T-cell (primary cell): Measurements from ENCODE around the gene PCNA. TPM values are rescaled to one million over a fixed set of nuclear protein-coding genes. Genes with fewer than 3 reads are reported as not detected.

Experiments
- ATAC-seq, 4 experiments: fragments of 200-7000 bp in 3 of 4; fragments of 150-1000 bp in 1 of 4; cut with Tn5 transposase; replicated peaks in 1 of 4; 1 replicate in 3 of 4; 2 replicates in 1 of 4; pipeline ENCODE4 v1.10.0; 2021; ENCODE audit warnings: moderate library complexity in 3 of 4, mild to moderate bottlenecking in 2 of 4, moderate number of reproducible peaks in 1 of 4
- CTCF ChIA-PET, 2 donors: fragments of 300-600 bp; sonication (Branson Sonifier 250); formaldehyde crosslinking; loops; one replicate each; lab custom pipeline; 2022; ENCODE audit warnings: antibody characterized with exemption in 2 of 2; lab: Charles Lee
- POLR2A ChIA-PET, 2 donors: fragments of 300-600 bp; sonication (Branson Sonifier 250); formaldehyde crosslinking; loops; one replicate each; lab custom pipeline; 2022; ENCODE audit warnings: antibody characterized with exemption in 2 of 2; lab: Charles Lee
- DNase-seq, 35 experiments: peaks; one replicate each; pipeline versions ENCODE4 v3.0.0 to v3.0.0-alpha.2; 2013 to 2023
- H3K27ac ChIP-seq: one replicate; pipeline ENCODE4 v1.5.1; 2013; ENCODE audit warnings: low read length
- H3K27me3 ChIP-seq, 2 experiments: replicated peaks in 1 of 2; 1 replicate in 1 of 2; 2 replicates in 1 of 2; pipeline versions ENCODE4 v1.6.1 to v1.7.0; 2013; ENCODE audit warnings: low read length in 1 of 2, mixed read lengths in 1 of 2; ENCODE audit not compliant: control insufficient read depth in 2 of 2, insufficient read depth in 2 of 2; ENCODE audit errors: extremely low read depth in 1 of 2
- H3K36me3 ChIP-seq, 2 donors: 1 replicate in 1 of 2; 2 replicates in 1 of 2; pipeline versions ENCODE4 v1.6.1 to v1.7.0; 2013; ENCODE audit warnings: low read length in 1 of 2; ENCODE audit not compliant: control insufficient read depth in 2 of 2, insufficient read depth in 1 of 2; ENCODE audit errors: extremely low read depth in 1 of 2
- H3K4me1 ChIP-seq, 2 experiments: 1 replicate in 1 of 2; 2 replicates in 1 of 2; pipeline versions ENCODE4 v1.6.1 to v1.7.0; 2013; ENCODE audit warnings: low read length in 2 of 2, mixed read lengths in 1 of 2; ENCODE audit not compliant: insufficient read depth in 2 of 2, control insufficient read depth in 1 of 2; ENCODE audit errors: extremely low read depth in 1 of 2
- H3K4me3 ChIP-seq, 2 donors: 1 replicate in 1 of 2; 2 replicates in 1 of 2; pipeline versions ENCODE4 v1.5.1 to v1.7.0; 2013; ENCODE audit warnings: mild to moderate bottlenecking in 2 of 2, low read length in 1 of 2, moderate library complexity in 1 of 2; ENCODE audit not compliant: control insufficient read depth in 1 of 2; ENCODE audit errors: extremely low read depth in 1 of 2
- H3K9me3 ChIP-seq: 2 replicates; pipeline ENCODE4 v1.7.0; 2013
- H3K27ac Mint-ChIP-seq, 2 donors: one replicate each; pipeline ENCODE4 v1.8.0; 2020 to 2021; ENCODE audit warnings: mild to moderate bottlenecking in 2 of 2, mixed read lengths in 2 of 2
- H3K27me3 Mint-ChIP-seq, 2 donors: one replicate each; pipeline ENCODE4 v1.8.0; 2021 to 2022; ENCODE audit warnings: mixed read lengths in 2 of 2
- H3K36me3 Mint-ChIP-seq: one replicate; pipeline ENCODE4 v1.8.0; 2021; ENCODE audit warnings: mixed read lengths
- H3K4me1 Mint-ChIP-seq, 3 donors: one replicate each; pipeline ENCODE4 v1.8.0; 2020 to 2022; ENCODE audit warnings: mixed read lengths in 3 of 3, mild to moderate bottlenecking in 1 of 3
- H3K4me3 Mint-ChIP-seq, 3 donors: one replicate each; pipeline ENCODE4 v1.8.0; 2020 to 2022; ENCODE audit warnings: mild to moderate bottlenecking in 3 of 3, mixed read lengths in 3 of 3, moderate library complexity in 3 of 3
- H3K9me3 Mint-ChIP-seq, 3 donors: one replicate each; pipeline ENCODE4 v1.8.0; 2020 to 2022; ENCODE audit warnings: mixed read lengths in 3 of 3
- WGBS: methylation state at CpG from one replicate; pipeline ENCODE4 v1.1.5; 2013; ENCODE audit warnings: missing lambda C conversion rate; ENCODE audit not compliant: insufficient coverage; 5-methylcytosine and 5-hydroxymethylcytosine counted together
- total RNA-seq, 35 experiments: library from RNA in 6 of 35; stranded (reverse) in 6 of 35; fragments of 120-200 nt in 1 of 35; gene quantifications; one replicate each; pipeline versions ENCODE4 v1.2.1 to v1.2.4 and lab custom pipeline; 2013 to 2026

Gene PCNA
- total RNA-seq, 5 donors from 2014 or later (not counting 1 experiment from before 2014, with no cell fraction given), result 30.8 to 54.7 (median 48.2) TPM

GRCh38 chr20:5096463-5096862 lies 23.3 kb downstream of the PCNA start:
- Histone ChIP-seq H3K27me3 (no peaks in the 10 kb centered on the region), H3K36me3 (peaks cover 5 to 39% of the 10 kb centered on the region in 2 donors), H3K27ac (no peak overlapping the region), H3K4me3 (no peak overlapping the region), H3K9me3 (no peaks in the 10 kb centered on the region), H3K4me1 (peaks cover 0 to 3% of the 10 kb centered on the region in 2 experiments)
- POLR2A ChIA-PET, result no interaction called here
- no peak overlapping the region for H3K4me3 Mint-ChIP-seq
- DNase-seq, result no peak
- WGBS, result no CpG with 5 or more reads among the region's 2 CpGs
- peaks cover 5 to 12% (median 12%) of the 10 kb centered on the region in 3 donors for H3K4me1 Mint-ChIP-seq
- CTCF ChIA-PET, result interaction anchor here in 1 of 2 donors (1.7 kb wide), 1 partner anchor 40 kb away, joined by 6 read pairs; no protein-coding TSS in a partner anchor
- H3K9me3 Mint-ChIP-seq, result no peaks in the 10 kb centered on the region
- H3K27ac Mint-ChIP-seq, result no peak overlapping the region
- H3K36me3 Mint-ChIP-seq, result peaks cover 29% of the 10 kb centered on the region
- ATAC-seq, result no peak
- H3K27me3 Mint-ChIP-seq, result no peaks in the 10 kb centered on the region

DNA sequence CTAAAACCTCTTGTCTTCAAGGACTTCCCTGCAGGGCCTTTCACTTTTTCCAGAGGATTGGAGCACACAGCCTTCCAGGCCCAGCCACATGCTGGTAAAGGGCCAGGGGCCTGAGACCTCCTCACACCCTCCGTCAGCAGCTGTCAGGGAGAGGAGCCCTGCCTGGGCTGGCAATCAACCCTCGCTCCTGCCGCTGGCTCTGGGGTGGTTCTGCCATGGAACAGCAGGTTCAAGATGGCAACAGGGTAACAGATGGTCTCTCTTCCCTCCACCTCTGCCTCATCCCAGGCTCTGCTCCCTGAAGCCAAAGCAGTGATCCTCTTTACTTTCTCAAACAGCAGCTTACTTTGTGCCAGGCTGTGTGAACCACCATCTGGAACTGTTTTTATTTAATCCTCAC lies 23.8 kb downstream of the PCNA start:
- ATAC-seq (no peak), DNase-seq (no peak)
- WGBS, result 97% methylated on average over 3 of the region's 3 CpGs
- H3K27me3 ChIP-seq, result no peaks in the 10 kb centered on the region
- H3K27me3 Mint-ChIP-seq, result no peaks in the 10 kb centered on the region
- no peaks in the 10 kb centered on the region for H3K9me3 Mint-ChIP-seq
- H3K27ac ChIP-seq, result no peak overlapping the region
- no peak overlapping the region for H3K4me3 ChIP-seq
- H3K27ac Mint-ChIP-seq, result peak overlapping the region in 1 of 2 donors; percentile 69
- peaks cover 29% of the 10 kb centered on the region for H3K36me3 Mint-ChIP-seq
- no peak overlapping the region for H3K4me3 Mint-ChIP-seq
- peaks cover 5 to 7% (median 7%) of the 10 kb centered on the region in 3 donors for H3K4me1 Mint-ChIP-seq
- H3K9me3 ChIP-seq, result no peaks in the 10 kb centered on the region
- POLR2A ChIA-PET, result no interaction called here
- CTCF ChIA-PET, result interaction anchor here (0.6 to 1.7 kb wide), 2 partner anchors 39 to 339 kb away, joined by 5 to 6 read pairs; no protein-coding TSS in a partner anchor
- peaks cover 5 to 34% of the 10 kb centered on the region in 2 donors for H3K36me3 ChIP-seq
- H3K4me1 ChIP-seq, result peaks cover 0 to 3% of the 10 kb centered on the region in 2 experiments

DNA sequence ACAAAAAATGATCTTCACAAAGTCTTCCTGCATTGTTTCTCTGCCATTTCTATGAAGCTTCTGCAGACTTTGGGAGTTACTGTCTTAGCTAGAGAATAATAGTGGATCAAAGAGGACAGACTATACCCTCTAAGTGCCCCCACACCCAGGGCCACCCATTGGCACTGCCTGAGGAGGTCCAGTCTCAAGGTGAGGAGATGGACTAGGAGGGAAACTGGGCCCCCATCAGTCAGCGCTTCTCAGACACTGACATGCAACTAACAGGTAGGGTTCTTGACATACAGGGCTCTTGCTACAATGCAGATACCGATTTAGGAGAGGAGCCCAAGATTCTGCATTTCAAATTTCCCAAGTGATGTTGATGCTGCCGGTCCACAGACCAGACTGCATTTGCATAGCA lies 24.3 kb downstream of the PCNA start:
- no peaks in the 10 kb centered on the region for H3K27me3 Mint-ChIP-seq
- H3K9me3 ChIP-seq, result no peaks in the 10 kb centered on the region
- no peak for ATAC-seq
- H3K36me3 Mint-ChIP-seq, result peaks cover 26% of the 10 kb centered on the region
- ChIA-PET POLR2A (no interaction called here), CTCF (interaction anchor here (0.6 to 1.7 kb wide), 2 partner anchors 39 to 338 kb away, joined by 5 to 6 read pairs; no protein-coding TSS in a partner anchor)
- WGBS, result 100% methylated on average over 3 of the region's 3 CpGs
- H3K27ac Mint-ChIP-seq, result no peak overlapping the region
- no peaks in the 10 kb centered on the region for H3K27me3 ChIP-seq
- no peak for DNase-seq
- H3K27ac ChIP-seq, result no peak overlapping the region
- H3K4me1 Mint-ChIP-seq, result peaks cover 3 to 6% (median 6%) of the 10 kb centered on the region in 3 donors
- no peaks in the 10 kb centered on the region for H3K9me3 Mint-ChIP-seq
- H3K4me1 ChIP-seq, result no peaks in the 10 kb centered on the region
- H3K4me3 Mint-ChIP-seq, result no peak overlapping the region
- H3K4me3 ChIP-seq, result no peak overlapping the region
- H3K36me3 ChIP-seq, result peaks cover 5 to 34% of the 10 kb centered on the region in 2 donors

GRCh38 chr20:5092765-5093339 lies 26.9 kb downstream of the PCNA start:
- peaks cover 5 to 22% of the 10 kb centered on the region in 2 donors for H3K36me3 ChIP-seq
- Mint-ChIP-seq H3K9me3 (no peaks in the 10 kb centered on the region), H3K27ac (no peak overlapping the region), H3K27me3 (no peaks in the 10 kb centered on the region), H3K4me1 (peaks cover 15 to 19% (median 16%) of the 10 kb centered on the region in 3 donors), H3K36me3 (peaks cover 11% of the 10 kb centered on the region), H3K4me3 (no peak overlapping the region)
- no peak overlapping the region for H3K27ac ChIP-seq
- H3K27me3 ChIP-seq, result no peaks in the 10 kb centered on the region
- H3K4me3 ChIP-seq, result no peak overlapping the region
- ATAC-seq, result no peak
- CTCF ChIA-PET, result interaction anchor here (0.7 to 1.0 kb wide), 2 partner anchors 36 to 124 kb away, joined by 3 to 4 read pairs; no protein-coding TSS in a partner anchor
- no CpG with 5 or more reads among the region's 4 CpGs for WGBS
- no peak for DNase-seq
- H3K9me3 ChIP-seq, result no peaks in the 10 kb centered on the region
- POLR2A ChIA-PET, result no interaction called here
- peaks cover 4 to 9% of the 10 kb centered on the region in 2 experiments for H3K4me1 ChIP-seq

- H3K9me3 Mint-ChIP-seq, result no peaks in the 10 kb centered on the region
- POLR2A ChIA-PET, result no interaction called here
- no peak for ATAC-seq
Observed at GRCh38 chr20:5091902-5092301, 27.9 kb downstream of the PCNA start.

GRCh38 chr20:5090191-5090590 lies 29.6 kb downstream of the PCNA start:
- no peaks in the 10 kb centered on the region for H3K27me3 Mint-ChIP-seq
- POLR2A ChIA-PET, result no interaction called here
- Histone ChIP-seq H3K4me1 (peaks cover 4 to 9% of the 10 kb centered on the region in 2 experiments), H3K4me3 (no peak overlapping the region), H3K27me3 (no peaks in the 10 kb centered on the region), H3K9me3 (no peaks in the 10 kb centered on the region), H3K36me3 (peaks cover 0 to 7% of the 10 kb centered on the region in 2 donors), H3K27ac (peak overlapping the region; percentile 47)
- peak in 6 of 35 experiments; percentile 4 to 39 (median 14) for DNase-seq
- CTCF ChIA-PET, result no interaction called here
- peaks cover 15 to 19% (median 16%) of the 10 kb centered on the region in 3 donors for H3K4me1 Mint-ChIP-seq
- peaks cover 5% of the 10 kb centered on the region for H3K36me3 Mint-ChIP-seq
- peak overlapping the region in 1 of 3 donors; percentile 25 for H3K4me3 Mint-ChIP-seq
- peak in 3 of 4 experiments; percentile 36 to 79 (median 53) for ATAC-seq
- WGBS, result no CpG with 5 or more reads among the region's 4 CpGs
- H3K9me3 Mint-ChIP-seq, result no peaks in the 10 kb centered on the region
- peak overlapping the region; percentile 83 to 84 for H3K27ac Mint-ChIP-seq

More at GRCh38 chr20:5091902-5092301, 27.9 kb downstream of the PCNA start:
- Histone ChIP-seq H3K27ac (no peak overlapping the region), H3K4me1 (peaks cover 4 to 9% of the 10 kb centered on the region in 2 experiments), H3K36me3 (peaks cover 5 to 13% of the 10 kb centered on the region in 2 donors), H3K9me3 (no peaks in the 10 kb centered on the region), H3K4me3 (no peak overlapping the region), H3K27me3 (no peaks in the 10 kb centered on the region)
- H3K4me1 Mint-ChIP-seq, result peaks cover 15 to 19% (median 16%) of the 10 kb centered on the region in 3 donors
- 77% methylated on average over 3 of the region's 6 CpGs for WGBS
- no peak for DNase-seq
- H3K27me3 Mint-ChIP-seq, result no peaks in the 10 kb centered on the region
- no peak overlapping the region for H3K4me3 Mint-ChIP-seq
- no peak overlapping the region for H3K27ac Mint-ChIP-seq
- CTCF ChIA-PET, result interaction anchor here (0.7 to 1.4 kb wide), 3 partner anchors 9 to 333 kb away, joined by 3 to 4 read pairs (median 4); no protein-coding TSS in a partner anchor
- peaks cover 8% of the 10 kb centered on the region for H3K36me3 Mint-ChIP-seq
